NCI-H2107 treated with DMSO at 0.1 percent for 48 hours (cell line): ENCODE data around the gene PSMD3.
"Not testable (repeated sequence)": the region's sequence is repeated elsewhere in the genome, so short reads cannot be mapped to it uniquely, and the experiment has no call there.

ENCODE experiments used
- DNase-seq: peaks from one replicate; lab custom pipeline; 2025; ENCODE audit not compliant: unreplicated experiment; lab: John Stamatoyannopoulos, UW

PSMD3 gene

DNA sequence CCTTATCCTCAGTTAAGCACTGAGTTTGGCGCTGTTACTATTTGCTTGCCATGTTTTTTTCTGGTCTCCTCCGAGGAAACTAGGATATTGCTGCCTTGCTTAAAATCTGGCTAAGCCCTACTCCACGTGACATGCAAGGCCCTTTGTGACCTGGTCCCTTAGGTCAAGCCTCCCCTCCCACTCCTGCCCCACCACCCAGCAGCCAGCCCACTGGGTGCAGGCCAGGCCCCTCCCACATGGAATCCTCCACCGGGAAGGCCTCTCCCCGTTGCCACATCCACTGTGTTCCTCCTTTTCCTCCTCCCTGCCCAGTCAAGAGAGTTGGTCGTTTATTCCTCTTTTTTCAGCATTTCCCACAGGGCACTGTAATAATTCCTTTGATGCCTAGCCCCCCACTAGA lies 16.2 kb downstream of the PSMD3 start:
- no peak for DNase-seq

DNA sequence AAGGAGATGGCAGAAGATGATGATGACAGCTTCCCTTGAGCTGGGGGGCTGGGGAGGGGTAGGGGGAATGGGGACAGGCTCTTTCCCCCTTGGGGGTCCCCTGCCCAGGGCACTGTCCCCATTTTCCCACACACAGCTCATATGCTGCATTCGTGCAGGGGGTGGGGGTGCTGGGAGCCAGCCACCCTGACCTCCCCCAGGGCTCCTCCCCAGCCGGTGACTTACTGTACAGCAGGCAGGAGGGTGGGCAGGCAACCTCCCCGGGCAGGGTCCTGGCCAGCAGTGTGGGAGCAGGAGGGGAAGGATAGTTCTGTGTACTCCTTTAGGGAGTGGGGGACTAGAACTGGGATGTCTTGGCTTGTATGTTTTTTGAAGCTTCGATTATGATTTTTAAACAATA lies 16.9 kb downstream of the PSMD3 start:
- DNase-seq: no peak

DNA sequence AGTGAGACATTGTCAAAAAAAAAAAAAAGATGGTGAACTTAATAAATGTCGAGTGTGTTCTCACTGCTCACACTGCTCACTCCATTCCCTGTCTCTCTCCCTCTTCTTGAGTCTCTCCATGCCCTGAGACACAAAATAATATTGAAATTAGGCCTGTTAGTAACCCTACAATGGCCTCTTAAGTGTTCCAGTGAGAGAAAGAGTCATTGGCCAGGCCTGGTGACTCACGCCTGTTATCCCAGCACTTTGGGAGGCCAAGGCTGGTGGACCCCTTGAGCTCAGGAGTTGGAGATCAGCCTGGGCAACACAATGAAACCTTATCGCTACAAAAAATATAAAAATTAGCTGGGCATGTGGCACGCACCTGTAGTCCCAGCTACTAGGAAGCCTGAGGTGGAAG lies 18.5 kb downstream of the PSMD3 start:
- DNase-seq: no peak

DNA sequence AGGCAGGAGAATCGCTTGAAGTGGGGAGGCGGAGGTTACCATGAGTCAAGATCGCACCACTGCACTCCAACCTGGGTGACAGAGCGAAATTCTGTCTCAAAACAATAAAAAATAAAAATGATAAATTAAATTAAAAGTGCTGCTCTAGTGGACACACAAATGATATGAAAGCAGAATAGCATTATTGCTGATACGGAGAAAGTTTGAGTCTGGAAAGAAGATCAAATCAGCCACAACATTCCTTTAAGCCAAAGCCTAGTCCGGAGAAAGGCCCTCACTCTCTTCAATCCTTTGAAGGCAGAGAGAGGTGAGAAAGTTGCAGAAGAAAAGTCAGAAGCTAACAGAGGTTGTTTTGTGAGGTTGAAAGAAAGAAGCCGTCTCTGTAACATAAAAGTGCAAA lies 19.6 kb downstream of the PSMD3 start:
- DNase-seq: no peak

DNA sequence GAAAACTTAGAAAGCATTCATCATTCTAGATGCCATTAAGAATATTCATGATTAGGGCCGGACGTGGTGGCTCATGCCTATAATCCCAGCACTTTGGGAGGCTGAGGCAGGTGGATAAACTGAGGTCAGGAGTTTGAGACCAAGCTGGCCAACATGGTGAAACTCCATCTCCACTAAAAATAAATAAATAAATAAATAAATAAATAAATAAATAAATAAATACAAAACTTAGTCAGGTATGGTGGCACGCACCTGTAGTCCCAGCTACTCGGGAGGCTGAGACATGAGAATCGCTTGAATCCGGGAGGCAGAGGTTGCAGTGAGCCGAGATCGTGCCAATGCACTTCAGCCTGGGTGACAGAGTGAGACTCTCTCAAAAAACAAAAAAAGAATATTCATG lies 20.7 kb downstream of the PSMD3 start:
- DNase-seq: not testable (repeated sequence)

DNA sequence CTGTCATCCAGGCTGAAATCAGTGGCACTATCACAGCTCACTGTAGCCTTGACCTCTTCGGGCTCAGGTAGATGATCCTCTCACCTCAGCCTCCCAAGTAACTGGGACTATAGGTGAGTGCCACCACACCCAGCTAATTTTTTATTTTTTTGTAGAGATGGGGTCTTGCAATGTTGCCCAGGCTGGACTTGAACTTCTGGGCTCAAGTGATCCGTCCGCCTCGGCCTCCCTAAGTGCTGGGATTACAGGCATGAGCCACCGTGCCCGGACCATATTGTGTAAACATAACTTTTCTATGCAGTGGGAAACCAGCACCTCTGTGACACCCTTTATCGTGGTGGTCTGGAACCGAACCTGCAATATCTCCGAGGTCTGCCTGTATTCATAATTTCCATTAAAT lies 23.5 kb downstream of the PSMD3 start:
- DNase-seq: no peak

DNA sequence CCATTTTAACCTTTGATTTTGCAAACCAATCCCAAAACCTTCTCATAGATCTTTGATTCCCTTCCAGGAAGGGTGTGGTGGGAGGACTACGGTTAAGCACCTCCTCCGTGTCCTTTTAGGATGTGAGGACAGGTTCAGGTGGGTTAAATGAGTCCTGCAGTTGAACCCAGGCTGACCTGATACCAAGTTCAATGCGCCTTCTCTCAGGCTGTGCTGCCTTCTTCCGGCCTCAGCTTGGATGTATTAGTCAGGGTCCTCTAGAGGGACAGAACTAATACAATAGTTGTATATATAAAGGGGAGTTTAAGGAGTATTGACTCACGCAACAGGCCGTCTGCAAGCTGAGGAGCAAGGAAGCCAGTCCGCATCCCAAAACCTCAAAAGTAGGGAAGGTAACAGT lies 24.1 kb downstream of the PSMD3 start:
- no peak for DNase-seq

DNA sequence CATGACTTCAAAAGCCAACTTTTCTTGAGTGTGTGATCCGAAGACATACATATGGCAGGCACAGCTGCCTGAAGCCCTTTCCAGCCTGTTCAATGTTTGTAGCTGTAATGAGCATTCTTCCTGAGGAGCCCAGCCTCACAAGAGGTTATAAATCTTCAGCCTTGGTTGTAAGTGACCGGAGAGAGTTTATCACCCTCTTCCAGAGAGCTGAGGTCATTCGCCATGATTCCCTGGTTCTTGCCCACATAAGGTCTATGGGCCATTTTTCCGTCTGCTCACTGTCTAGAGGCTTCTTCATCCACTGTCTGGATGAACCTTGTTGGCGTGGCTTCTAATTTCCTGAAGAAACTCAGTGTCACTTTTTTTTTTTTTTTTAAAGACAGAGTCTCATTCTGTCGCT lies 24.9 kb downstream of the PSMD3 start:
- DNase-seq: no peak

DNA sequence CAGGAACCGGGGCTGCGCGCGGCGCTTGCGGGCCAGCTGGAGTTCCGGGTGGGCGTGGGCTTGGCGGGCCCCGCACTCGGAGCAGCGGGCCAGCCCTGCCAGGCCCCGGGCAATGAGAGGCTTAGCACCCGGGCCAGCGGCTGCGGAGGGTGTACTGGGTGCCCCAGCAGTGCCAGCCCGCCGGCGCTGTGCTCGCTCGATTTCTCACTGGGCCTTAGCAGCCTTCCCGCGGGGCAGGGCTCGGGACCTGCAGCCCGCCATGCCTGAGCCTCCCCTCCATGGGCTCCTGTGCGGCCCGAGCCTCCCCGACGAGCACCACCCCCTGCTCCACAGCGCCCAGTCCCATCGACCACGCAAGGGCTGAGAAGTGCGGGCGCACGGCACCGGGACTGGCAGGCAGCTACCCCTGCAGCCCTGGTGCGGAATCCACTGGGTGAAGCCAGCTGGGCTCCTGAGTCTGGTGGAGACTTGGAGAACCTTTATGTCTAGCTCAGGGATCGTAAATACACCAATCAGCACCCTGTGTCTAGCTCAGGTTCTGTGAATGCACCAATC lies 30.4 kb downstream of the PSMD3 start:
- not testable (repeated sequence) for DNase-seq

DNA sequence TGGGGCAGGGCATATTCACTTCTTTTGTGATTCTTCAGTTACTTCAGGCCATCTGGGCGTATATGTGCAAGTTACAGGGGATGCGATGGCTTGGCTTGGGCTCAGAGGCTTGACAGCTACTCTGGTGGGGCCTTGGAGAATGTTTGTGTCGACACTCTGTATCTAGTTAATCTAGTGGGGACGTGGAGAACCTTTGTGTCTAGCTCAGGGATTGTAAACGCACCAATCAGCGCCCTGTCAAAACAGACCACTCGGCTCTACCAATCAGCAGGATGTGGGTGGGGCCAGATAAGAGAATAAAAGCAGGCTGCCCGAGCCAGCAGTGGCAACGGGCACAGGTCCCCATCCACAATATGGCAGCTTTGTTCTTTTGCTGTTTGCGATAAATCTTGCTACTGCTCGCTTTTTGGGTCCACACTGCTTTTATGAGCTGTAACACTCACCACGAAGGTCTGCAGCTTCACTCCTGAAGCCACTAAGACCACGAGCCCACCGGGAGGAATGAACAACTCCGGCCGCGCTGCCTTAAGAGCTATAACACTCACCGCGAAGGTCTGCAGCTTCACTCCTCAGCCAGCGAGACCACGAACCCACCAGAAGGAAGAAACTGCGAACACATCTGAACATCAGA lies 31.5 kb downstream of the PSMD3 start:
- DNase-seq: not testable (repeated sequence)

DNA sequence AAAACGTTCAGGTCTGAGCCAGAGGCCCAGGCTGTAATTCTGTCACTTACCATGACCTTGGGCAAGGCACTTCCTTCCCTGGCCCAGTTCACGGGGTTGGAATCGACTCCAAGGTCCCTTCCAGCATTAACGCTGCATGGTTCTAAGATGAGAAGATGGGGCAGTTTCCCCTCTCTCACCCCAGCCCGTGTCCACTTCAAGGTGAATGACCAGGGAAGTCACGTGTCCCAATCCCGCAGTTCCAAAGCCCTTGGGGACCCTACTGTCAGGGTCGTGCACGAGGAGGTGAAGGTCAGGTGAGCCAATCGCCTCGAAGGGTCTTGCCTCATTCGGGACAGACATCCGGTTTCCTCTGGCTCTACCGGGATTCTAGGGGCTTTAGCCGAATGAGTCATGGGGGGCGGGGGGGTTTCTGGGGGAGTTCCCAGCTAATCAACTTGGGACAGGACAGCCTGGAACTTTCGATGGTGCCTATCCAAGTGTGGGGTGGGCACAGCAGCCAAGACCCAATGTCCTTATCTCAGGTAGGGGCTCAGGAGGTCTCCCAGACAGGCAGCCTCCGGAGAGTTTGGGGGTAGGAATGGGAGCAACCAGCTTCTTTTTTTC lies 33.9 kb downstream of the PSMD3 start:
- DNase-seq: no peak

DNA sequence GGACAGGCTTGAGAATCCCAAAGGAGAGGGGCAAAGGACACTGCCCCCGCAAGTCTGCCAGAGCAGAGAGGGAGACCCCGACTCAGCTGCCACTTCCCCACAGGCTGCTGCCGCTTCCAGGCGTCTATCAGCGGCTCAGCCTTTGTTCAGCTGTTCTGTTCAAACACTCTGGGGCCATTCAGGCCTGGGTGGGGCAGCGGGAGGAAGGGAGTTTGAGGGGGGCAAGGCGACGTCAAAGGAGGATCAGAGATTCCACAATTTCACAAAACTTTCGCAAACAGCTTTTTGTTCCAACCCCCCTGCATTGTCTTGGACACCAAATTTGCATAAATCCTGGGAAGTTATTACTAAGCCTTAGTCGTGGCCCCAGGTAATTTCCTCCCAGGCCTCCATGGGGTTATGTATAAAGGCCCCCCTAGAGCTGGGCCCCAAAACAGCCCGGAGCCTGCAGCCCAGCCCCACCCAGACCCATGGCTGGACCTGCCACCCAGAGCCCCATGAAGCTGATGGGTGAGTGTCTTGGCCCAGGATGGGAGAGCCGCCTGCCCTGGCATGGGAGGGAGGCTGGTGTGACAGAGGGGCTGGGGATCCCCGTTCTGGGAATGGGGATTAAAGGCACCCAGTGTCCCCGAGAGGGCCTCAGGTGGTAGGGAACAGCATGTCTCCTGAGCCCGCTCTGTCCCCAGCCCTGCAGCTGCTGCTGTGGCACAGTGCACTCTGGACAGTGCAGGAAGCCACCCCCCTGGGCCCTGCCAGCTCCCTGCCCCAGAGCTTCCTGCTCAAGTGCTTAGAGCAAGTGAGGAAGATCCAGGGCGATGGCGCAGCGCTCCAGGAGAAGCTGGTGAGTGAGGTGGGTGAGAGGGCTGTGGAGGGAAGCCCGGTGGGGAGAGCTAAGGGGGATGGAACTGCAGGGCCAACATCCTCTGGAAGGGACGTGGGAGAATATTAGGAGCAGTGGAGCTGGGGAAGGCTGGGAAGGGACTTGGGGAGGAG lies 34.7 kb downstream of the PSMD3 start, which contains the start of gene CSF3:
CSF3 (plus strand) TSS at position 436 of the 993 bp plus-strand sequence; CDS start at position 471, 35 bp downstream.
- no peak for DNase-seq

DNA sequence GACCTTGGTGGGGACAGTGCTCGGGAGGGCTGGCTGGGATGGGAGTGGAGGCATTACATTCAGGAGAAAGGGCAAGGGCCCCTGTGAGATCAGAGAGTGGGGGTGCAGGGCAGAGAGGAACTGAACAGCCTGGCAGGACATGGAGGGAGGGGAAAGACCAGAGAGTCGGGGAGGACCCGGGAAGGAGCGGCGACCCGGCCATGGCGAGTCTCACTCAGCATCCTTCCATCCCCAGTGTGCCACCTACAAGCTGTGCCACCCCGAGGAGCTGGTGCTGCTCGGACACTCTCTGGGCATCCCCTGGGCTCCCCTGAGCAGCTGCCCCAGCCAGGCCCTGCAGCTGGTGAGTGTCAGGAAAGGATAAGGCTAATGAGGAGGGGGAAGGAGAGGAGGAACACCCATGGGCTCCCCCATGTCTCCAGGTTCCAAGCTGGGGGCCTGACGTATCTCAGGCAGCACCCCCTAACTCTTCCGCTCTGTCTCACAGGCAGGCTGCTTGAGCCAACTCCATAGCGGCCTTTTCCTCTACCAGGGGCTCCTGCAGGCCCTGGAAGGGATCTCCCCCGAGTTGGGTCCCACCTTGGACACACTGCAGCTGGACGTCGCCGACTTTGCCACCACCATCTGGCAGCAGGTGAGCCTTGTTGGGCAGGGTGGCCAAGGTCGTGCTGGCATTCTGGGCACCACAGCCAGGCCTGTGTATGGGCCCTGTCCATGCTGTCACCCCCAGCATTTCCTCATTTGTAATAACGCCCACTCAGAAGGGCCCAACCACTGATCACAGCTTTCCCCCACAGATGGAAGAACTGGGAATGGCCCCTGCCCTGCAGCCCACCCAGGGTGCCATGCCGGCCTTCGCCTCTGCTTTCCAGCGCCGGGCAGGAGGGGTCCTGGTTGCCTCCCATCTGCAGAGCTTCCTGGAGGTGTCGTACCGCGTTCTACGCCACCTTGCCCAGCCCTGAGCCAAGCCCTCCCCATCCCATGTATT lies 35.7 kb downstream of the PSMD3 start:
- no peak for DNase-seq

DNA sequence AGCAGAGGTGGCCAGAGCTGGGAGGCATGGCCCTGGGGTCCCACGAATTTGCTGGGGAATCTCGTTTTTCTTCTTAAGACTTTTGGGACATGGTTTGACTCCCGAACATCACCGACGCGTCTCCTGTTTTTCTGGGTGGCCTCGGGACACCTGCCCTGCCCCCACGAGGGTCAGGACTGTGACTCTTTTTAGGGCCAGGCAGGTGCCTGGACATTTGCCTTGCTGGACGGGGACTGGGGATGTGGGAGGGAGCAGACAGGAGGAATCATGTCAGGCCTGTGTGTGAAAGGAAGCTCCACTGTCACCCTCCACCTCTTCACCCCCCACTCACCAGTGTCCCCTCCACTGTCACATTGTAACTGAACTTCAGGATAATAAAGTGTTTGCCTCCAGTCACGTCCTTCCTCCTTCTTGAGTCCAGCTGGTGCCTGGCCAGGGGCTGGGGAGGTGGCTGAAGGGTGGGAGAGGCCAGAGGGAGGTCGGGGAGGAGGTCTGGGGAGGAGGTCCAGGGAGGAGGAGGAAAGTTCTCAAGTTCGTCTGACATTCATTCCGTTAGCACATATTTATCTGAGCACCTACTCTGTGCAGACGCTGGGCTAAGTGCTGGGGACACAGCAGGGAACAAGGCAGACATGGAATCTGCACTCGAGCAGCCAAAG lies 36.9 kb downstream of the PSMD3 start:
- DNase-seq: no peak

DNA sequence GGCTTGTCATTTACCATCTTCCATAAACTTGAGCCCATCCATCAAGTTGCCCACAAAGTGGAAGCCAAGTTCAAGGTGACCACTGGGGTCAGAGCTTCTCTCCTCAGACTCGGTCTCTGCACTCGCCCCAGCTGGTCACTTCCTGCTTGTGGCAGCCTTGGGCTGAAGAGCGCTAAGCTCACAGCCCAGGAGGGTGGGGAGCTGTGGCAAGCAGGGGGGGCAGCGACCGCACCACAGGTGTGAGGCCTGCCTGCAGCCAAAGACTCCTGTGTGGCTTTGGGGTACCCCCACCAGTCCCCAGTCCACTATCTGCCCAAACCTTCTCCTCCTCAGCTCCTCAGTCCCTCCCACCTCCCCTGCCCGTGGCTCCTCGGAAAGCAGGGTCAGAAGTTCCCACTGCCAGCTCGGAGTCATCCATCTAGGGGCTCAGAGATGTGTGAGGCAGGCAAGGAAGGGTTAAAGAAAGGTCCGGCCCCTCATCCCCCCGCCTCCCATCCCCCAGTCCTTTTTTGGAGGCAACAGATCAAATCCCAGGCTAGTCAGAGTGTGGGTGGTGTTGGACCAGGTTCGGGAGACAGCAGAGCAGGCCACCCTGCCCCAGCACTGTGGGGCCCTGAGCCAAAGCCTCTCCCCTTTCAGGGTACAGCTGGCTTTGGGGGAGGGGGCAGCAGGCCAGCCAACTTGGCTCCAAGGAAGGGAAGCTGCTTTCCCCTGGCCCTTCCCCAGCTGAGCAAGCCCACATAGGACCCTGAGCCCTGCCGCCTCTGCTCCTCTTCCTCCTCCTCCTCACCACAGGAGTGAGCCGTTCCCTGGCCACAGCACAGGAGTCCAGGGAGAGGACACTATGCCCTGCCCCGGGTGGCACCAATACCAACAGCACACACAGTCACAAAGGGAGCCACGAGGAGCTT lies 37.9 kb downstream of the PSMD3 start:
- DNase-seq: no peak

DNA sequence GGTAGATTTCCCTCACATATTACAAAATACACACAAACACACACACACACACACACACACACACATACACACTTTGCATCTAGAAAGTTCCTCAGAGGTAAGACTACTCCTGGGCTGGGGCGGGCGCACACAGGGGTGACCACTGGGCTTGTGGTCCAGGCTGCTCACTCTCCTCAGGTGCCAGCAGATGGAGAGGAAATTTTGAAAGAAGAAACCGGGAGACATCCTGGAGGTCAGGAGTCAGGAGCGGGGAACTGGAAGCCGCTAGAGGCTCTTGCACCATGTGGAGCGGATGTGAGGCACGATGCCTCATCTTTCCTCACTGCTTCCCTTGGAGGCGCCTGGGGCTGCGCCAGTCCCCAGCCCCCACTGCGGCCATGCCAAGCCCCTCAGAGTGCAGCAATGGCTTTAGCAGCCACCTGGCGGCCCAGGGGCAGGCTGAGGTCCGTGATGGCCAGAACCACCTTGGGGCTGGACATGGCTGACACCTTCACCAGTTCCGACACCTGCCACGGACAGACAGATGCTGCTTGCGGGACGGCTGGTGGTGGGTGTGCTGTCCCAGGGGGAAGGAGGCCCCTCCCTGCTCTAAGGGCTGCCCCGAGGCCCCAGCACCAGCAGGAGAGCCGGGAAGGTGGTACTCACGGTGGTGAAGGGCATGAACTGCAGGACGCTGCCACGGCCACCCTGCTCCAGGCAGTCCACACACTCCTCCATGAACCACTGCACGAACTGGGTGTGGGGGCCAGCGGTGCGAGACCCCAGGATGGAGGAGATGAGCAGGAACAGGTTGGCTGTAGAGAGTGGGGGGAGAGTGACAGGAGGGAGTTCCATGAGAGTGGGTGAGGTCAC lies 38.8 kb downstream of the PSMD3 start:
- no peak for DNase-seq

DNA sequence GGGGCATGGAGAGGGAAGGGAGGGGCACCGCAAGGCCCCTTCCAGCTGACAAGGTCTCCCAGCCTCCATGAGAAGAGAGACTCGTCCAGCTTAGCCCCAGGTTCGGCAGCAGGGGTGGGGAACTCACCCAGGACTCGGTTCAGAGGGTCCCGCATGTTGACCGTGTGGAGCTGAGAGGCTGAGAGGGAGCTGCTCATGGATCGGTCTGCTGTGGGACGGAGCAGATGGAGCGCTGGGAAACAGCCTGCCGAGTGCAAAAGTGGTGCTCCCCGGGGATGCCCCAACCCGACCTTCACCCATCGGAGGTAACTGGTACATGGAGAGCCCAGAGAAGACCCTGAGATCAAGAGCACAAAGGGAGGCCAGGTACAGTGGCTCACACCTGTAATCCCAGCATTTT lies 39.5 kb downstream of the PSMD3 start:
- no peak for DNase-seq

DNA sequence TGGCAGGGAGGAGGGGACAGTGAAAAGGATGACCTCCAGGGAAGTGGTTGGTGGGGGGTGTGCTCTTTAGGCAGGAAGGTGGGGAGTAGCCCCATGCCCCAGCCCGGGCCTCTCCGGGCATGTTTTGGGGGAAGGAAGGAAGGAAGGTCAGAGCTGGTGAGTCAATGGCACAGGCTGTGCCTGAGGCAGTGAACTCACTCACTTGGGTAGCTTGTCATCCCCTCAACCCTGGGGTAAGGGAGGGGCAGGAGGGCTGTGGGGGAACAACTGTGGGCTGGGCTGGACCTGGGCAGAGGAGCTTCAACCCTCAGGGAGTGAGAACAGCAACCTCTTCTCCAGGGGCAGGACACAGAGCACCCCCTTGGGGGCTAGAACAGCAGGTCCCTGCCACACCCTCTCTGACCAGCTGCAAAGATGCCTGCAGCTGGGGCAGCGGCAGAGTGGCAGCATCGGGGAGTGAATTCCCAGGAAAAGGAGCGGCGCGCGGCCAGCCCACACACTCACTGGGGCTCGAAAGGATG lies 40.9 kb downstream of the PSMD3 start:
- DNase-seq: no peak
